Muscle layer of duodenum (tissue), 2 donors: ENCODE data around the gene FBXO2.

Experiments
- H3K27ac ChIP-seq: one replicate; pipeline ENCODE4 v1.7.0; 2013; ENCODE audit warnings: mild to moderate bottlenecking, low read length
- H3K27me3 ChIP-seq: one replicate; pipeline ENCODE4 v1.7.0; 2013; ENCODE audit warnings: low read depth, mild to moderate bottlenecking, control low read depth, low read length
- H3K36me3 ChIP-seq, 2 donors: one replicate each; pipeline ENCODE4 v1.7.0; 2013; ENCODE audit warnings: low read length in 2 of 2, control low read depth in 1 of 2, mild to moderate bottlenecking in 1 of 2; ENCODE audit not compliant: insufficient read depth in 2 of 2, control insufficient read depth in 1 of 2
- H3K4me1 ChIP-seq, 2 donors: one replicate each; pipeline ENCODE4 v1.7.0; 2013; ENCODE audit warnings: low read length in 2 of 2, mild to moderate bottlenecking in 2 of 2, control low read depth in 1 of 2, moderate library complexity in 1 of 2; ENCODE audit not compliant: insufficient read depth in 2 of 2, control insufficient read depth in 1 of 2
- H3K4me3 ChIP-seq, 2 donors: one replicate each; pipeline ENCODE4 v1.7.0; 2013; ENCODE audit warnings: low read length in 2 of 2, low read depth in 1 of 2, mild to moderate bottlenecking in 1 of 2
- H3K9me3 ChIP-seq, 2 donors: one replicate each; pipeline ENCODE4 v1.7.0; 2013; ENCODE audit warnings: low read length in 2 of 2, control low read depth in 1 of 2, mild to moderate bottlenecking in 1 of 2; ENCODE audit not compliant: control insufficient read depth in 1 of 2
- donor health status: healthy.

Gene FBXO2

DNA sequence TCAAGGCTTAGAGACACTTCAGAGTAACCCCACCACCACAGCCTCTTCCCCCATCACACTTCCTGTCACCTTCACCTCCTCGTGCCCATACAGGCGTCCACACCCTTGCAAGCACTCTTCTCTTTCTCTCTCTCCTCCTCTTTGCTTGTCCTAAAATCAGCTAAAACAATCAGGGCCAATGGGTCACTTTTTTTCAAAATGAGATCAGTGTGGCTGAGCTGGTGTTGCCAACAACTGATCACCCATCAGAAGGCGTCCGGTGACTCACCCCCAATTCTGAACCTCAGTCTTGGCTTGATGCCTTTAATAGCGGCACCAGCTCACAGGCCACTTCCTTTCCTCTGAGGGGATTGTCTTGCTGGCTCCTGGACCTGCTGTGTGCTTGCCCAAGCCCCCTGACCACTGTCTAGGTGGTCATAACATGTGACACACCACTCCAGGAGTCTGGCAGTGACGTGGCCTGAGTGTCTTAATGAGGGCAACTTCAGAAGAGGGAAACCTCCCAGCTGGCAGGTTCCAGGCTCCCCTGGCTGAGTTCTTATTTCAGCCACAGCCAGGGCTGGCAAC lies 38.9 kb upstream of the FBXO2 start:
- H3K27ac ChIP-seq: no peak overlapping the region
- peaks cover 0 to 18% of the 10 kb centered on the region in 2 donors for H3K4me1 ChIP-seq
- H3K27me3 ChIP-seq: peaks cover 43% of the 10 kb centered on the region
- H3K9me3 ChIP-seq: no peaks in the 10 kb centered on the region
- no peaks in the 10 kb centered on the region for H3K36me3 ChIP-seq
- no peak overlapping the region for H3K4me3 ChIP-seq

DNA sequence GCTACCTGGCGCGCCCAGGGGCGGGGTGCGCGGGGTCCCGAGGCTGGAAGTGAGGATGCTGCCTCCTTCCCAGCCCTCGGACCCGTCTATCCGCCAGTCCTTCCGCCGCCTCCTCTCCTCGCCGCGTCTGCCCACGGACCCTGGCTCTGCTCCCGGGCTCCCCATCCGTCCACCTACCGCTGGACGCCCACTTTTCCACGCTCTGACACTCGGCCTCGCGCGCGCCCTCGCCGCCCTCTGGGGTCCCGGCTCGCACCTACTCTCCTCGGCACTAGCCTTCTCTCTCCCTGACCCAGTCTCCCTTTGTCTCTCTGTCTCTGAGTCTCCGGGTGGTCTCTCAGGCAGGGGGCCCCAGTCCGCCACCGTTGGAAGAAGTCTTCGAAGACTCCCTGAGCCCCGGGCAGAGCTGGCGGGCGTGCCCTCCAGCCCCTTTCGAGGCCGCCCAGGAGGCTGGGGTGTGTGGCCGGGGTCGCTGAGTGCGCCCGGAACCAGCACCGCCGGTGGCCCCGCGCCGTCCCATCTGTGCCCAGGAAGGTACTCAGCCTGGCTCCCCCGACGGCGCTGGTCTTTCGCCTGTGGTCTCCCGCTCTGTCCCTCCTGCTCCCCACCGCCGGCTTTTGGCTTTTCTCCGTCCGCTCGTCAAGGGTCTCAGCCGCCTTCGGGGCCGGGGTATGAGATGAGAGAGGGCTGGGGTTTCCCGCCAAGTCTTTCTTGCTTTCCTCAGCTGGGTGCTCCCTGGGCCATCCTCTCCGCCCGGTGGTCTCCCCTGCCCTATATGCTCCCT lies 37.9 kb upstream of the FBXO2 start:
- peaks cover 43% of the 10 kb centered on the region for H3K27me3 ChIP-seq
- H3K36me3 ChIP-seq: no peaks in the 10 kb centered on the region
- H3K9me3 ChIP-seq: no peaks in the 10 kb centered on the region
- no peak overlapping the region for H3K27ac ChIP-seq
- peaks cover 0 to 18% of the 10 kb centered on the region in 2 donors for H3K4me1 ChIP-seq
- peak overlapping the region in 1 of 2 donors; percentile 14 for H3K4me3 ChIP-seq

DNA sequence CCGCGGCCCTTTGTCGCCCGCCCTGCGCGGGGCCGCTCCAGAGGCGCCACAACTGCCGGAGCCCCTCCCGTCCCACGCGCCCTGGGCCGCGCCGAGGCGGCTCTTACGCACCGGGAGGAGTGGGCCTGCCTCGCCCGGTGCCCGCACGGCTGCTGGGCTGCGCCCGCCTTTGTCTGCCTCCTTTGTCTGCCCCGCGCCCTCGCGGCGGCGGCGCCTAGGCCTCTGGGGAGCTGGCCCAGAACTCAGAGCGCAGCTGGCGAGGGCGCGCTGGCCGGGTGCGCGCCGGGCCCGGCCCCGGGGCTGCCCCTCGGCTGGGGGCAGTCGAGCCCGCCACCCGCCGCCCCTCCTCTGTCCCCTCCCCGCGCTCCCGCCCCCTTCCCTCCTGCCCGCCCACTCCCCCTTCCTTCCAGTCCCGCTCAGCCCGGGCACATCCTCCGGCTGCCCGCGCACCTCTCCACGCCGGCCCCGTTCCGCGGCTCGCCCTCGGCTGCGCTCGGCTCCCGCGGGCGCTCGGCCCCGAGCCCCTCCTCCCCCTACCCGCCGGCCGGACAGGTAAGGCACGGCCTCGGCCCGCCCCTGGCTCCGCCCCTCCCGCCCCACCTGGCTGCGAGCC lies 37.2 kb upstream of the FBXO2 start, which contains the start of gene DRAXIN:
TSS of gene DRAXIN (plus strand) at position 409 of the 613 bp plus-strand sequence. CDS start 14,549 bp downstream, outside the sequence.
- Histone ChIP-seq H3K36me3 (no peaks in the 10 kb centered on the region), H3K4me3 (peak within 1 kb of the TSS in 1 of 2 donors; percentile 52), H3K4me1 (peaks cover 0 to 18% of the 10 kb centered on the region in 2 donors), H3K27me3 (peaks cover 43% of the 10 kb centered on the region), H3K9me3 (no peaks in the 10 kb centered on the region), H3K27ac (no peak within 1 kb of the TSS)

DNA sequence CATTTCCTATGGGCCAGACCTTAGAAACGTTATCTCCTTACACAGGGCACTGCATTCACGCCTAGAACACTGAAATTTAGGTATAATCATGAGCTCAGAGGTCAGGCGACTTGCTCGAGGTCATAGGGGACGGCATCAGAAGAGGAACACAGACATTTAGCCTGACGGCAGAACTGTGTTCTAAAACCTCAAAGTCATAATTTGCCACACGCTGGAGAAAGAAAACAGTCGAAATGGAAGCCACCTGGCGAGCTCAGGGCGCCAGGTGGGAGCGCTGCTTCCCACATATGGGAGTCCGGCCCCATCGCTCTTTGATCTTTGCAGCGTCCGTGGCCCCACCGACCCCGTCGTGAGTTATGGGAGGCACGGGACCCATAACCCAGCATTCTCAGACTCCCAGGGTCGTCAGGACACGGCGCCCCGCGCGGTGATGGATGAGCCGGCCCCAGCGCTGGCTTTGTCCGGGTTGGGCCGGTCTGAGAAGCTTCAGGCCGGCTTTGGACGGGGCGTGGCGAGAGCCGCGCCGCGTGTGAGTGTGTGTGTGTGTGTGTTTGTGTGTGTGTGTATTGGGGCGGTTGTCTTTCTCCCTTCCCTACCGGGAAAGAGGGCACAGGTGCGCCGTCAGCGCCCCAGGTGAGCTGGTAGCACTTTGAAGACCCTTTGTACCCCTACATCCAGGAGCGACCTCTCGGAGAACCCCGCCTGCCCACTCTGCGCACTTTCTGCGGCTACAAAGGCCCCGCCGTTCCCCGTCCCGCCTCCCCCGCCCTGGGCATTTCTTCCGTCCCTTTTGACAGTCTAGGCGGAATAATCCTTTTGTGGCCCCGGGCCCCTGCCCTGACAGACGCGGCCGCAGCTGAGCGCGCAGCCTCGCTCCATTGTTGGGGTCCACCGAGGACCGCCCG lies 36.4 kb upstream of the FBXO2 start:
- Histone ChIP-seq H3K4me1 (peaks cover 0 to 18% of the 10 kb centered on the region in 2 donors), H3K4me3 (peak overlapping the region in 1 of 2 donors; percentile 52), H3K9me3 (no peaks in the 10 kb centered on the region), H3K36me3 (no peaks in the 10 kb centered on the region), H3K27me3 (peaks cover 43% of the 10 kb centered on the region), H3K27ac (no peak overlapping the region)

DNA sequence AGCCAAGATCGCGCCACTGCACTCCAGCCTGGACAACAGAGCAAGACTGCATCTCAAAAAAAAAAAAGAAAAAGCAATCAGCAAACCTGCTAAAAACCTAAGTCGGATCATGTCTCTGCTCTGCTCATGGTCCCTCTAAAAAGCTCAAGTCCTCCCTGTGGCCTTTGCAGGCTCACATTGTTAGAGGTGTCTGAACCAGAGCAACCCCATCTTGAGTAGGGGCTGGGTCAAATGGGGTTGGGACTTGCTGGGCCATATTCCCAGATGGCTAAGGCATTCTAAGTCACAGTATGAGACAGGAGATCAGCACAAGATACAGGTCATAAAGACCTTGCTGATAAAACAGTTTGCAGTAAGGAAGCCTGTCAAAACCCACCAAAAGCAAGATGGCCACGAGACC lies 34.3 kb upstream of the FBXO2 start:
- H3K36me3 ChIP-seq: no peaks in the 10 kb centered on the region
- H3K4me1 ChIP-seq: peaks cover 0 to 18% of the 10 kb centered on the region in 2 donors
- no peak overlapping the region for H3K27ac ChIP-seq
- no peak overlapping the region for H3K4me3 ChIP-seq
- H3K9me3 ChIP-seq: no peaks in the 10 kb centered on the region
- H3K27me3 ChIP-seq: peaks cover 33% of the 10 kb centered on the region

DNA sequence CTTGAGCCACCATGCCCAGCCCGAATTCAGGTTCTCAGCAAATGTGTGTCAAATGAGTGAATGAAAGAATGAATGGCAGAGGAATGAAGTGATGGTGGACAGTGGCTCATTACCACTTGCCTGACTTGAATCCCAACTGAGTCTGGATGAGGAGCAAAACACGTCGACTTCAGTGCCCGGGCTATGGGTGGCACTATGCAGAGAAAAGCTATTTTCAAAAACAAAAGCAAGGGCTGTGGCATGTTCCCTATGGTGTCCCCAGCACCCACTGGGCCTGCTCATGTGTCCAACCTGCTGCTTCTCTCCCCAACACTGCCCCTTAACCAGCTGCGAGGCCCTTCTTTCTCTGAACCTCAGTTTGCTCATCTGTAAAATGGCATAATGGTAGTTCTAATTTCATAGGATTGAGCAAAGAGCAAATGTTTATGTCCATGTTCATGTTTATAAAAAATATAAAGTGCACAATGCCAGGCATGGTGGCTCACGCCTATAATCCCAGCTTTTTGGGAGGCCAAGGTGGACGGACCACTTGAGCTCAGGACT lies 31.1 kb upstream of the FBXO2 start:
- no peaks in the 10 kb centered on the region for H3K36me3 ChIP-seq
- no peak overlapping the region for H3K27ac ChIP-seq
- peaks cover 11% of the 10 kb centered on the region for H3K27me3 ChIP-seq
- no peak overlapping the region for H3K4me3 ChIP-seq
- no peaks in the 10 kb centered on the region for H3K9me3 ChIP-seq
- peaks cover 0 to 10% of the 10 kb centered on the region in 2 donors for H3K4me1 ChIP-seq

DNA sequence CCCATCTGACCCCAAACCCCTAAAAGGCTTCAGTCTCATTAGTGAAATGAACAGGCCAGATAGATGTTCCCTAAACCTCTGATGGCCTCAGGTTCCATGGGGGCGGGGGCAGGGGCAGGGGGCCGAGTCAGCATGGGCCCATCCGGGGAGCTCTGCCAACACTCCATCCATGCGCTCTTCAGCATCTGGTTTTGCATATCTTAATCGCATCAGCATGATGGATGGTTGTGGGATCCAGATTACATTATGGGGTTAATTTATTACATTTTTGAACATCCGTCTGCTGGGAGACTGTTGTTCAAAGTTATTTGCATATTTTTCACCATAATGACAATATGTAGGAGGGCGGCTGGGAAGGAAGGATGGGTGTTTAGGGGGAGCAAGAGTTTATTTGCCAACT lies 29.8 kb upstream of the FBXO2 start:
- no peak overlapping the region for H3K4me3 ChIP-seq
- H3K27ac ChIP-seq: no peak overlapping the region
- H3K4me1 ChIP-seq: peaks cover 0 to 13% of the 10 kb centered on the region in 2 donors
- no peaks in the 10 kb centered on the region for H3K27me3 ChIP-seq
- H3K36me3 ChIP-seq: no peaks in the 10 kb centered on the region
- H3K9me3 ChIP-seq: no peaks in the 10 kb centered on the region

DNA sequence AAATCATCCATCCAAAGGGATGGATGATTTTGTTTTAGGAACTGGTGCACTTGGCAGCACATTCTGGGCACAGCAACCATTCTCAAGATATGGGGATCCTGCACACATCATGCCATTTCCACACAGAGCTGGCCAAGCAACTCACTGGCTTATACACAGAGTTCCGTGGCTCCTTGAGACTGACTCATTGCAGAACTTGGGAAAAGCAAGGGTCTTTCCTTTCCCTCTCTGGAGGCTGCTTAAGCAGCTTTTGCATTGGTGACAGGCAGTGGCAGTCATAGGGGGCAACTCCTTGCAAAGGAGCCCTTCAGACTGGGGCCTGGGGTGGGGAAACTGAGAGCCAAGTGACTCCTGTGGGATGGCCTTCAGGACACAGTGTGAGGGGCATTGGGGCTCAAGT lies 28.6 kb upstream of the FBXO2 start:
- peaks cover 0 to 13% of the 10 kb centered on the region in 2 donors for H3K4me1 ChIP-seq
- no peak overlapping the region for H3K27ac ChIP-seq
- H3K9me3 ChIP-seq: no peaks in the 10 kb centered on the region
- H3K4me3 ChIP-seq: no peak overlapping the region
- no peaks in the 10 kb centered on the region for H3K36me3 ChIP-seq
- H3K27me3 ChIP-seq: no peaks in the 10 kb centered on the region

DNA sequence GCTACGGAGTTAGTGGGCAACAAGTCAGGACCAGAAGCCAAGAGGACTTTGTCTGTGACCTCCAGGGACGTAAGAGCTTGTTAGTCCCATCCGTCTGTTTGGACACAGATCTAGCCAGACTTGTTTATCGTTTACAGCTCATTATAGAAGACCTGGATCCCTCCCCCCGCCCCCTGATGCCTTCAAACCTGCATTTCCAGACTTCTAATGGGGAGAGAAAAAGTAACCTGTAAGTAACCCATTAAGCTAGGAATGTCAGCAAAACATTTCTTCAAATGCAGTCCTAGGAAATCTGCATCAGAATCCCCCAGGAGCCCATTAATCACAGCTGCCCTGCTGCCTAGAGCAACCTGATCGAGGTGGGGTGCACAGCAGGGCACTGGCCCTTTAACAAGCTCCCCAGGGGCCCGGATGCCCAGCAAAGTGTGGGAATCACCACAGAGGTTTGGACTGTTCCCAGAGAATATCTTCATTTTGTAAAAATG lies 28.1 kb upstream of the FBXO2 start:
- Histone ChIP-seq H3K27ac (no peak overlapping the region), H3K36me3 (peaks cover 0 to 1% of the 10 kb centered on the region in 2 donors), H3K27me3 (no peaks in the 10 kb centered on the region), H3K9me3 (no peaks in the 10 kb centered on the region), H3K4me3 (no peak overlapping the region), H3K4me1 (peaks cover 0 to 13% of the 10 kb centered on the region in 2 donors)

DNA sequence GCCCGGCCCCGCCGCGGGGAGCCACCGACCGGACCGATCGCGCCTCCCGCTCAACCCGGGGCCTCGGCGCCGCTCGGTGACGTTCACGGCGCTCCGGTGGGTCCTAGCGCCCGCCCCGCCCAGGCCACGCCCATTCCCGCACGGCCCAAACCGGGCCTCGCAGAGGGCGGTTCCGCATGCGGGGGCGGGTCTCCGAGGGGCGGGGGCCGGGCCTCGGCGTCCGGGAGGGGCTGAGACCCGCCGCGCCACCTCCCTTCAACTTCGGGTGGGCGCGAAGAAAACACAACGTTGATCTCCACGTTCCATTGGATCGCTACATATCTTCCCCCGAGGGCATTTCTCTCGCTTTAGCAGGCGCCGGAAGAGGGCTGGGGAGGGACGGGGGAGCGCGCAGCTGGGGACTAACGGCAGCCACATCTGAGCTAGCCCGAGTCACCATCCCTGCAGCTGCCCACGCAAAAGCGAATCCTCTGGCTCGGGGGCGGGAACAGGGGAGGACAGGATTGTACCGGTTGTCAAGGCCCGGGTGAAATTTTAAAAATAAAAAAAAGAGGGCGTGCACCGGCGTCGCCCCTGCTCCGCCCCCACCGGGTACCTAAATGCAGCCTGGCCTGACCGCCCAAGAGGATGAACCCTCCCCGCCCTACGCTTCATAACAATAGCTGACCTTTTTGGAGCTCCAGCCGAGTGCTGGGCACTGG lies 27.0 kb upstream of the FBXO2 start, which contains the start of gene MAD2L2:
TSS of gene MAD2L2 (minus strand) at position 78 of the 701 bp plus-strand sequence. CDS start 547 bp downstream, outside the sequence.
- H3K27me3 ChIP-seq: no peaks in the 10 kb centered on the region
- no peaks in the 10 kb centered on the region for H3K9me3 ChIP-seq
- H3K36me3 ChIP-seq: peaks cover 4 to 12% of the 10 kb centered on the region in 2 donors
- H3K4me3 ChIP-seq: peak within 1 kb of the TSS; percentile 68 to 85
- peak within 1 kb of the TSS; percentile 51 for H3K27ac ChIP-seq
- H3K4me1 ChIP-seq: peaks cover 0 to 13% of the 10 kb centered on the region in 2 donors
